ENCODE data around the gene MXRA7. TPM values are rescaled to one million over a fixed set of nuclear protein-coding genes. Genes with fewer than 3 reads are reported as not detected.

Gene MXRA7
- total and polyA plus RNA-seq, 2 donors (not counting 3 experiments of a cell fraction or from before 2014, with no cell fraction given): 49.5 to 95.8 TPM

GRCh38 chr17:76691379-76692191 lies 19.2 kb downstream of the MXRA7 start:
- no peaks in the 10 kb centered on the region for H3K36me3 ChIP-seq (ENCODE audit: control insufficient read depth in 2 of 2, extremely low read depth in 1 of 2, insufficient read depth in 2 of 2, low read length in 2 of 2)
- H2AFZ ChIP-seq (ENCODE audit: low read depth, low read length): no peak overlapping the region
- dilution Hi-C loops (cut with MboI; ENCODE audit: extremely low pct_ligation_motif_present, low sequenced_read_pairs) (no loop called here), intact Hi-C loops (cut with micrococcal nuclease) (no loop called here)
- peaks cover 26% of the 10 kb centered on the region for H3K4me1 ChIP-seq (ENCODE audit: control insufficient read depth, extremely low read depth, insufficient read depth, low read length)
- no peak overlapping the region for H3K4me2 ChIP-seq (ENCODE audit: insufficient read depth, low read length)
- no peak overlapping the region for H3K27ac ChIP-seq (ENCODE audit: insufficient read depth, low read depth, low read length)
- TF ChIP-seq CTCF (IDR thresholded peaks at IDR 0.05; ENCODE audit: extremely low read depth in 1 of 2, insufficient read depth in 1 of 2, low read depth in 1 of 2, low read length in 2 of 2): no peak
- no peak for TF ChIP-seq MYC (IDR thresholded peaks at IDR 0.05; ENCODE audit: low read depth, low read length)
- no peak for TF ChIP-seq GATA2 (IDR thresholded peaks at IDR 0.05; ENCODE audit: insufficient read depth, insufficient read length, low read depth, low read length)
- no peak for TF ChIP-seq MAX (IDR thresholded peaks at IDR 0.05; ENCODE audit: insufficient read depth, insufficient read length)
- no peak overlapping the region for H3K4me3 ChIP-seq (replicated peaks in 1 of 3; ENCODE audit: insufficient read depth in 1 of 3, low read depth in 1 of 3, low read length in 3 of 3)
- no peak for FAIRE-seq
- peaks cover 24% of the 10 kb centered on the region for H3K79me2 ChIP-seq (ENCODE audit: control insufficient read depth, insufficient read depth, low read length)
- DNase-seq (ENCODE audit: low read depth, low spot score): no peak
- H3K27me3 ChIP-seq (ENCODE audit: control insufficient read depth in 2 of 2, insufficient read depth in 2 of 2, low read length in 2 of 2): no peaks in the 10 kb centered on the region
- H3K9me3 ChIP-seq (replicated peaks; ENCODE audit: control insufficient read depth, insufficient read depth, low read length): no peaks in the 10 kb centered on the region
- ChIA-PET CTCF (interaction anchor here (1.2 to 3.3 kb wide), 2 partner anchors 10 to 22 kb away, joined by 3 to 19 read pairs; no protein-coding TSS in a partner anchor), POLR2A (no interaction called here)
- BruUV-seq (replicated peaks): no TSS peak
- no peaks in the 10 kb centered on the region for H3K9me1 ChIP-seq (replicated peaks; ENCODE audit: control insufficient read depth, extremely low read depth, insufficient read depth, low read length)
- no peak overlapping the region for H3K9ac ChIP-seq (replicated peaks; ENCODE audit: extremely low read depth, insufficient read depth, low read length)
- H4K20me1 ChIP-seq (replicated peaks; ENCODE audit: control insufficient read depth, extremely low read depth, insufficient read depth, low read length): no peaks in the 10 kb centered on the region
